DND-41 (cell line): ENCODE results near the gene RFTN1.

Source experiments
- ATAC-seq: fragments of 200-7000 bp; cut with Tn5 transposase; 3 replicates; pipeline ENCODE4 v1.9.1; 2021; ENCODE audit warnings: low read depth; ENCODE audit not compliant: insufficient read depth
- DNase-seq: peaks from one replicate; pipeline ENCODE4 v3.0.0-alpha.2; 2020
- H2AFZ ChIP-seq: 2 replicates; pipeline ENCODE4 v1.6.0; 2012; ENCODE audit warnings: low read depth, low read length
- H3K27ac ChIP-seq: 2 replicates; pipeline ENCODE4 v1.5.1; 2012; ENCODE audit warnings: low read length, inconsistent platforms
- H3K27me3 ChIP-seq: fragments of 200-600 bp; sonication (generic); 2 replicates; pipeline ENCODE4 v1.6.0; 2012; ENCODE audit warnings: low read length, mild to moderate bottlenecking, inconsistent platforms; ENCODE audit not compliant: insufficient read depth, poor library complexity
- H3K36me3 ChIP-seq: 2 replicates; pipeline ENCODE4 v1.5.1; 2012; ENCODE audit warnings: low read length, inconsistent platforms; ENCODE audit not compliant: insufficient read depth
- H3K4me1 ChIP-seq: 2 replicates; pipeline ENCODE4 v1.5.1; 2012; ENCODE audit warnings: mild to moderate bottlenecking, low read length; ENCODE audit not compliant: insufficient read depth
- H3K4me2 ChIP-seq: 2 replicates; pipeline ENCODE4 v1.6.0; 2012; ENCODE audit warnings: mild to moderate bottlenecking, moderate library complexity, low read length, inconsistent platforms; ENCODE audit not compliant: insufficient read depth
- H3K4me3 ChIP-seq, 2 experiments: fragments of 200-600 bp in 1 of 2; shearing (Covaris generic) in 1 of 2; 2 replicates each; pipeline ENCODE4 v1.5.1; 2012 to 2016; ENCODE audit warnings: inconsistent platforms in 2 of 2, low read length in 2 of 2, mild to moderate bottlenecking in 2 of 2, low read depth in 1 of 2, moderate library complexity in 1 of 2
- H3K79me2 ChIP-seq: 2 replicates; pipeline ENCODE4 v1.6.0; 2012; ENCODE audit warnings: low read length, inconsistent platforms; ENCODE audit not compliant: insufficient read depth
- H3K9ac ChIP-seq: 2 replicates; pipeline ENCODE4 v1.6.0; 2012; ENCODE audit warnings: low read depth, mild to moderate bottlenecking, inconsistent platforms, low read length, moderate library complexity
- H3K9me3 ChIP-seq: 2 replicates; pipeline ENCODE4 v1.5.1; 2012; ENCODE audit warnings: low read length, moderate library complexity, mild to moderate bottlenecking, inconsistent platforms; ENCODE audit not compliant: insufficient read depth, severe bottlenecking
- H4K20me1 ChIP-seq: 2 replicates; pipeline ENCODE4 v1.6.0; 2012; ENCODE audit warnings: low read length; ENCODE audit not compliant: insufficient read depth
- EZH2 ChIP-seq: IDR thresholded peaks from 3 replicates; pipeline ENCODE4 v1.6.1; 2012; ENCODE audit warnings: borderline replicate concordance, low read depth, mild to moderate bottlenecking, moderate library complexity, low read length, inconsistent platforms; ENCODE audit not compliant: severe bottlenecking
- TF ChIP-seq, protein P1 (sequence below): IDR thresholded peaks from 2 replicates; pipeline ENCODE4 v1.5.1; 2012; ENCODE audit warnings: borderline replicate concordance, low read length, moderate library complexity, mild to moderate bottlenecking; ENCODE audit not compliant: poor library complexity, severe bottlenecking; ENCODE audit errors: extremely low read depth

Gene RFTN1

DNA sequence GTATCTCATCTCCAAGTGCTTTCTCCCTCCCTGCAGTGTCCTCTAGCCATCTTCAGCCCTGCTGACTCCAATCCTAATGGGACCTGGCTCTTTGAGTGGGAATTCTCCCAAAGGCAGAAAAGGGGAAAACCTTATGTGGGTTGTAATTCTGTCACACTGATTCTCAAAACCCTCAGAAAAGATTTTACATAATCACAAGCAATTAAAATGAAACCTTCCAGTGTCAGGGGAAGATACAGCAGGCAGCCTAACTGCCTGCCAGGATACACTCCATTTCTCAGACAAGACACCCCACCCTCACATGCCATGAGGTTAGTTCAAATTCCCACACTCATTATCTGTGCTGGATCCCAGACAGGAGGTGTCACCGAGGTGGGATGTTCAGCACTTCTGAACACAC lies 121.4 kb downstream of the RFTN1 start:
- Histone ChIP-seq H4K20me1 (no peaks in the 10 kb centered on the region), H3K9me3 (no peaks in the 10 kb centered on the region), H3K27ac (no peak overlapping the region; the same call in 1 of the 2 replicates), H3K4me3 (no peak overlapping the region), H2AFZ (no peak overlapping the region), H3K9ac (no peak overlapping the region), H3K79me2 (peaks cover 19% of the 10 kb centered on the region), H3K36me3 (peaks cover 11% of the 10 kb centered on the region), H3K4me2 (no peak overlapping the region), H3K4me1 (peaks cover 12% of the 10 kb centered on the region), H3K27me3 (no peaks in the 10 kb centered on the region)
- DNase-seq (no peak), ATAC-seq (no peak)
- no peak for TF ChIP-seq EZH2
- TF ChIP-seq, protein P1, sequence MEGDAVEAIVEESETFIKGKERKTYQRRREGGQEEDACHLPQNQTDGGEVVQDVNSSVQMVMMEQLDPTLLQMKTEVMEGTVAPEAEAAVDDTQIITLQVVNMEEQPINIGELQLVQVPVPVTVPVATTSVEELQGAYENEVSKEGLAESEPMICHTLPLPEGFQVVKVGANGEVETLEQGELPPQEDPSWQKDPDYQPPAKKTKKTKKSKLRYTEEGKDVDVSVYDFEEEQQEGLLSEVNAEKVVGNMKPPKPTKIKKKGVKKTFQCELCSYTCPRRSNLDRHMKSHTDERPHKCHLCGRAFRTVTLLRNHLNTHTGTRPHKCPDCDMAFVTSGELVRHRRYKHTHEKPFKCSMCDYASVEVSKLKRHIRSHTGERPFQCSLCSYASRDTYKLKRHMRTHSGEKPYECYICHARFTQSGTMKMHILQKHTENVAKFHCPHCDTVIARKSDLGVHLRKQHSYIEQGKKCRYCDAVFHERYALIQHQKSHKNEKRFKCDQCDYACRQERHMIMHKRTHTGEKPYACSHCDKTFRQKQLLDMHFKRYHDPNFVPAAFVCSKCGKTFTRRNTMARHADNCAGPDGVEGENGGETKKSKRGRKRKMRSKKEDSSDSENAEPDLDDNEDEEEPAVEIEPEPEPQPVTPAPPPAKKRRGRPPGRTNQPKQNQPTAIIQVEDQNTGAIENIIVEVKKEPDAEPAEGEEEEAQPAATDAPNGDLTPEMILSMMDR: no peak

- peaks cover 11% of the 10 kb centered on the region for H3K36me3 ChIP-seq
- DNase-seq (no peak), ATAC-seq (no peak)
- no peak overlapping the region for H3K4me3 ChIP-seq
- H3K4me2 ChIP-seq: no peak overlapping the region
- no peak overlapping the region for H3K9ac ChIP-seq
- H3K9me3 ChIP-seq: no peaks in the 10 kb centered on the region
- H3K27ac ChIP-seq: no peak overlapping the region
- H2AFZ ChIP-seq: no peak overlapping the region
- H3K79me2 ChIP-seq: peaks cover 25% of the 10 kb centered on the region
- H3K4me1 ChIP-seq: peaks cover 27% of the 10 kb centered on the region
- H3K27me3 ChIP-seq: no peaks in the 10 kb centered on the region
- no peaks in the 10 kb centered on the region for H4K20me1 ChIP-seq
- TF ChIP-seq EZH2: no peak
- TF ChIP-seq, protein P1: no peak
Observed at GRCh38 chr3:16390581-16390980, 122.9 kb downstream of the RFTN1 start.

DNA sequence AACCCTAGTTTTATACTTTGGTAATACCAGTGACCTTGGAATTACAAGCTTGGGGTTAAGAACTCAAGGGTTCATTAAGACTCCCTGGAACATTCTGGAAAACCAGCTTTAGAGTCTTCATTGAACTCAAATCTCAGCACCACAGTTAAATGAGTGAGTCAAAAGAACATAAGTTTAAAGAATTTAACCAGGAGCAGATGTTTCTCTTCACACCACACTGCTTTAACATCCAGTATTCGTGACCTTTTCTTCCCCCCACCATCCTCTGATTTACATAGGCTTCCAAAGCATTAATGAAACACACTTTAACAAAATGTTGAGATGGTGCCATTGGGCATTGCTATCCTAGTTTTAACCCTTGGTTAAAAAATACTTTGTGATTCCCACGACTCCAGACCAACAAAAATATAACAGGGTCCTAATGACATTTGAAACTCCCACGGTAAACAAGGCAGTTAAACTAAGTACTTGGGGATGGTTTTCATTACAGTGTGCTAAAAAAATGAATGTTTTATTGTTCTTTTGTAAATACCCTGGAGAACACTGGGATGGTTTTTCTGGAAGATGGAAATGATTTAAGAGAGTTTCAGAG lies 124.6 kb downstream of the RFTN1 start:
- Histone ChIP-seq H3K4me1 (peaks cover 37% of the 10 kb centered on the region), H3K9me3 (no peaks in the 10 kb centered on the region), H3K4me3 (no peak overlapping the region), H3K79me2 (peaks cover 35% of the 10 kb centered on the region), H2AFZ (no peak overlapping the region), H3K27ac (peak overlapping the region; percentile 90; the same call in 1 of the 2 replicates), H3K36me3 (peaks cover 14% of the 10 kb centered on the region), H4K20me1 (no peaks in the 10 kb centered on the region), H3K4me2 (no peak overlapping the region), H3K9ac (no peak overlapping the region), H3K27me3 (no peaks in the 10 kb centered on the region)
- ATAC-seq: no peak
- DNase-seq: no peak
- TF ChIP-seq, protein P1: no peak
- no peak for TF ChIP-seq EZH2
